HG03135 (cell line): Measurements from ENCODE around the gene FLVCR1.
"Not testable (repeated sequence)": the region's sequence is repeated elsewhere in the genome, so short reads cannot be mapped to it uniquely, and the experiment has no call there.

Source experiments
- ATAC-seq: cut with Tn5 transposase; IDR thresholded peaks from one replicate; pipeline ENCODE4 v1.9.1; 2021; ENCODE audit warnings: mild to moderate bottlenecking, moderate library complexity; ENCODE audit not compliant: unreplicated experiment

Gene FLVCR1

DNA sequence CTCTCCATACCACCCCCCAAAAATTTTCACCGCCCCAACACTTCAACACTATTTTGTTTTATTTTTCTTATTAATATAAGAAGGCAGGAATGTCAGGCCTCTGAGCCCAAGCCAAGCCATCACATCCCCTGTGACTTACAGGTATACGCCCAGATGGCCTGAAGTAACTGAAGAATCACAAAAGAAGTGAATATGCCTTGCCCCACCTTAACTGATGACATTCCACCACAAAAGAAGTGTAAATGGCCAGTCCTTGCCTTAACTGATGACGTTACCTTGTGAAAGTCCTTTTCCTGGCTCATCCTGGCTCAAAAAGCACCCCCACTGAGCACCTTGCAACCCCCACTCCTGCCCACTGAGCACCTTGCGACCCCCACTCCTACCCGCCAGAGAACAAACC lies 56.0 kb downstream of the FLVCR1 start:
- not testable (repeated sequence) for ATAC-seq

DNA sequence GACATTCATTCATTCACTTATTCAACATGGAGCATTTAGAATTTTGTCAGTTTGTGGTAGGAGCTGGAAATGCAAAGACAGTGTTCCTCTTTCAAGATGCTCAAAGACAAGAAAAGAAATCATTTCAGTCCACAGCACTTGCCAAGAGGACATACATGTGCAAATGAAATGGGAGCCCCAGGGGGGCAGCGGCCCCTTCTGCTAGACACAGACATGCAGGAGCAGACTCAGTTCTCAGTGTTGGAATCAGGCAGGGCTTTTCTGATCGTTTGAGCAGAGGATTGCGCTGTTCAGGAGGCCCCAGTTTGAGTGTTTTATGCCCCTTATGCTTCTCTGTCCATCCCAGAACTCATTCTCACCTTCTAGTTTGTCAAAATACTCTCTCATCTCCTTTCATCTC lies 56.7 kb downstream of the FLVCR1 start:
- no peak for ATAC-seq

DNA sequence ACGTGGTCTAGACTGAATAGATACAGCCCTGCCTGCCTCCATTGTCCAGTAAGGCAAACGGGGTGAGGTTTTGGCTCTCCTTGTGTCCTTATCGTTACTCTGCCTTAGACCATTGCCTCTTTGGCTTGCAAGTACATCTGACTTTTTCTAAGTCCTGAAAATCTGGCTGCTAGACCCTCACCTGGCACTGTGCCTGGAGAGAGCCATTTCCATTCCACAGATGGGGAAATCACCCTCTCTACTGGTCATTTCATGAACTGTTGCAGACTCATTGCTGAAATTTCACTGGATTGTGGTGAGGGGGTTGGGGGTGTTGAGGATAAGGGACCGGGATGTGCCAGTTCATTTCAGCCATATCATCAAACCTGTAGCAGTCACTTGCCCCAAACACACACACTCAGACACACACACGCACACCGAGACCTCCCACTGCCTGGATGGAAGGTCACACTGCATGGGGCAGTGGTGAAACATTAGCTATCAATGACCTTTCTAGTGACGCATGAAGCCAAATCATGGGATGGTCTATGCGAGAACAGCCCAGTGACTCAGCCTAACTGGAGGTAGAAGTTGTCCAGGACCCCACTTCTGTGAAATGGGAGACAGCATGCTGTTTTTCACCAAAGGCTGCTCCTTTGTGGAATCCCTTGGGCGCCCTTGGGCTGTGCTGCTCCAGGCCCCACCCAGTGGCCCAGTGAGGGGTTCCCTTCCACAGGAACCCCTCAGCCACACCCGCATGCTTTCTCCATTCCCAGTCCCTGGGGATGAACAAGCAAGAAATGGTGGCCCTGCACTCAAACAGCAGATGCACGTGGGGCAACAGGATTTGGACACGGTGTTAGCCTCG lies 57.4 kb downstream of the FLVCR1 start:
- ATAC-seq, result no peak

DNA sequence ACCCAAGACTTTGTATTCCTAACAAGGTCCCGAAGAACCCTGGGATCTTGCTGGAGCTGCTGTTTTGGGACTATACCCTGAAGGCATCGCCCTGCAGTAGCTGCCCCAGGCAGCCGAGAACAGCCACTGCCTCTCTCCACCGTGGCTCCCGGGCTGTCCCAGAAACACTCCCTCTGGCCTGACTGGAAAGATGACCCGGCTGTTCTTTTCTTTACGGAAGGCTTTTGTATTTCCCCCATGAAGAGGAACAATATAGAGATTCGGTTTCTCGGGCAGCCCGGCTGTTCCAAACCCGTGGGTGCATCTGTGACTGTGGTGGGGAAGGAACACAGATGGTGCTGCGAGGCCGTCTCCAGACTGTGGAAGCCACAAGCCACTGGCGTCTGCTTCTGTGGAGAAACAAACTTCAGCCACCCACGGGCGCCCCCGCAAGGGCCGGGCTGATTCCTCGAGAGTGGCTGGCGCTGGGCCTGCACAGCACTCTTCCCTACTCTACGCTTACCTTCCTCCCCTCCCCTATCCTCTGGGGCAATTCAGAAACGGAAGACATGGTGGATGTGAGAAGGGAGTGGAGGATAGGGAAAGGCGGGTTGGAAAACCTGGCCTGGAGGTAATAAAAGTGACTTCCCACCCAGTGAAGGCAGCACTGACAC lies 58.5 kb downstream of the FLVCR1 start:
- ATAC-seq, result no peak

DNA sequence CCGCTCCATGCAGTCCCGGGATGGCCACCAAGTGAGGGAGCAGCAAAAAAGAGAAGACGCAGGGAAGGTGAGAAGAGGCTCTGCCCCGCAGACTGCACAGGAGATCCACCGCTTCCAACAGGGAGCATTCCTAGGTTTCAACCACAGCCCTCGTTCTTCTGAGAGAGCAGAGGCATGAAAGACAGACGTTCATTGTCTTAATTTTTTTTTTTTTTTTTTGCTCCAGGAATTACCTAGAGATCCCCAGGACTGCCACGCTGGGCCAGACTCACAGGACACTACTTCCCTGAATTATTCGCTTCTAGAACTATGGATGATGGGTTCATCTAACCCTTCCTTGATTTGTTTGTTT lies 59.0 kb downstream of the FLVCR1 start:
- ATAC-seq, result no peak

DNA sequence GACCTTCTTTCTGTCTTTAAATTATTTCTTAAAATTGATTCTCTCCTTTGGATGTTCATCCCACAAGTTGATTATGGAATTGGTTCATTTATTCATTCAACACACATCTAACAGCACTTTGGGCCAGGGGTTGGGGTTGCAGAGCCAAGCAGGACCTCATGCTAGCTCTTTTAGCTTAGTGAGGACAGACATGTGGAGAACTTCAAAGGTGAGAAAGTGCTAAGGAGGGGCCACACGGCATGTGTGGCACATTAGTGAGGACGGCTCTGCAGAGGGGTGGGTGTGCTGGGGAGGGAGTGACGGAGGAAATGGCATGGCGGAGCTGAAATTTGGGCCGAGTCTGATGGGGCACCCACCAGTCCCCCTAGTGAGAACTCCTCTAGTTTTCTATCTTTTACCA lies 59.8 kb downstream of the FLVCR1 start:
- ATAC-seq, result no peak

DNA sequence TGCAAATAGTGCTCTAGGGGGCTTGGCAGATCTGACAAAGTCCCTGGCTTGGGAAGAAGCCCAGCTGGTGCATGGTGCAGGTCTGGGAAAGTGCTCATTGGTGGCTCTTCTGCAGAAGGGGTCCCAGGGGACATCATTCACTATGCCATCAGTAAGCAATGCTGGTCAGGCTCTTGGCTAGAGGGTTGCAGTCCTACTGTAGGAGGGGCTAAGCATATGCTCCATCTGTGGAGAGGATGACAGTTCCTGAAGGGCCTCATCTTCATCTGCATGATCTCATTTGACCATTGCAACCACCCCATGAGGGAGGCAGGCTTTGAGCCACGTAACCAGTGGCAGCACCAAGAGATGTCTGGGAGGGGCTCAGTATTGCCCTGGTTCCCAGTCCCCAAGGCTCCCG lies 60.7 kb downstream of the FLVCR1 start:
- ATAC-seq, result no peak

DNA sequence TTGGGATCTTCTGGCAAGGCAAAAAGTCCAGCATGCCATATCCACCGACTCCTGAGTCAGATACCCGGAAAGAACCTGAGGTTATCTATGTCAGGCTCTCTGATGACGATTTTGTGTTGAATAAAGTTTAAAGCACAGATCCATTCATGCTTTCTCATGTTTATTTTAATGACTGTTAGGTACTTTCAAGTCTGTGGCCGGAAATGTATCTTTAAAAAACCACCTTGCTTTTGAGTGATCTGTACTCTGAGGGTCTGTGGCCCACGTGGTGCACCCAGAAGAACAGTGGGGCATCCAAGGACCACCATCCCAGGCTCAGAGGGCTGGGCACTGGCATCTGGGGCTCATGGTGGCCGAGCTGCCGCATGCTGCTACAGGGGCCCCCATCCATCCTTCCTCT lies 62.2 kb downstream of the FLVCR1 start:
- ATAC-seq, result no peak

DNA sequence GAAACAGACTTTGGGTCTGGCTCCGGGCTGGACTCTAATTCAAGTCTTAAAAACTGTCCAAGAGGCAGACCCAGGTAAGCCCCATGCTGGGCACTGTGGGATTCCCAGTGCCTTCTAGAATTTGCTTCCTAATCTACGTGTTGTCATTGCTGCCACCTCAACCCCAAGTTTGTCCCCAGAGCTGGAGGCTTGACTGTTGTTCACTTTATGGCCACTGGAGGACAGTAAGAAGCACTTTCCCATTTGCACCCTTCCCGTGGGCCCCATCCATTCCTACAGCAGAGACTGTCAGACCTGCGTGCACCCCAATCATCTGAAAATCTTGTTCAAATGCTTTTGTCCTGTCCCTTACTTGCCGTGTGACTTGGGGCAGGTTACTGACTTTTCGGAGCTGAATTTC lies 62.8 kb downstream of the FLVCR1 start:
- no peak for ATAC-seq

DNA sequence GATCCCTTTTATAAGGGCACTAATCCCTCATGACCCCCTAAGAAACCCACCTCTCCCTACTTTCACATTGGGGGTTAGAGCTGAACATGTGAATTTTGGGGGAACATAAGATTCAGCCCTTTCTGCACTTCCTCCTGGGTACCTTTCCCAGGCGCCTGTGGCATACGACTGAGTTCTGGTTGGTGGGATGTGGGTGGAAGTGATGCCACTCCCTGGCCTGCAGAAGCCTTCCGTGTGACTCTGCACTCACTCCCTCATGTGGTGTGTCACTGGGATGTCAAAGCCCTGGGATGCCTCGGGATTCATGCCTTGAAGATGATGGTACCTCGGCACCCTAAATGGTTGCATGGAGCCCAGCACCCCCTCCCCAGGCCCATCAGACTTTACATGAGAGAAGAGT lies 63.9 kb downstream of the FLVCR1 start:
- no peak for ATAC-seq

DNA sequence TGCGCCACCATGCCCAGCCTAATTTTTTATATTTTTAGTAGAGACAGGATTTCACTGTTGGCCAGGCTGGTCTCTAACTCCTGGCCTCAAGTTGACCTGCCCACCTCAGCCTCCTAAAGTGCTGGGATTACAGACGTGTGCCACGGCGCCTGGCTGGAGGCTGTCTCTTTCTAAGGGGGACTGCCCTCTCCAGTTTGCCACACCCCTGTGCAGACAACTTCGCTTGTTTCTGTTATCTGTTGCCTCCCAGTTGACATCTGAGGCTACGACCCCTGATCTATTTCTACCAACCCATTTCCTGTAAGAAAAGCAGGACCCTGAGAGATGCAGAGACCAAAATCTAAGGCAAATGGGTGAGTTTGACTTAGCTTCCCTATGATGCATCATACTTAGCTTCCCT lies 68.3 kb downstream of the FLVCR1 start:
- ATAC-seq, result no peak

DNA sequence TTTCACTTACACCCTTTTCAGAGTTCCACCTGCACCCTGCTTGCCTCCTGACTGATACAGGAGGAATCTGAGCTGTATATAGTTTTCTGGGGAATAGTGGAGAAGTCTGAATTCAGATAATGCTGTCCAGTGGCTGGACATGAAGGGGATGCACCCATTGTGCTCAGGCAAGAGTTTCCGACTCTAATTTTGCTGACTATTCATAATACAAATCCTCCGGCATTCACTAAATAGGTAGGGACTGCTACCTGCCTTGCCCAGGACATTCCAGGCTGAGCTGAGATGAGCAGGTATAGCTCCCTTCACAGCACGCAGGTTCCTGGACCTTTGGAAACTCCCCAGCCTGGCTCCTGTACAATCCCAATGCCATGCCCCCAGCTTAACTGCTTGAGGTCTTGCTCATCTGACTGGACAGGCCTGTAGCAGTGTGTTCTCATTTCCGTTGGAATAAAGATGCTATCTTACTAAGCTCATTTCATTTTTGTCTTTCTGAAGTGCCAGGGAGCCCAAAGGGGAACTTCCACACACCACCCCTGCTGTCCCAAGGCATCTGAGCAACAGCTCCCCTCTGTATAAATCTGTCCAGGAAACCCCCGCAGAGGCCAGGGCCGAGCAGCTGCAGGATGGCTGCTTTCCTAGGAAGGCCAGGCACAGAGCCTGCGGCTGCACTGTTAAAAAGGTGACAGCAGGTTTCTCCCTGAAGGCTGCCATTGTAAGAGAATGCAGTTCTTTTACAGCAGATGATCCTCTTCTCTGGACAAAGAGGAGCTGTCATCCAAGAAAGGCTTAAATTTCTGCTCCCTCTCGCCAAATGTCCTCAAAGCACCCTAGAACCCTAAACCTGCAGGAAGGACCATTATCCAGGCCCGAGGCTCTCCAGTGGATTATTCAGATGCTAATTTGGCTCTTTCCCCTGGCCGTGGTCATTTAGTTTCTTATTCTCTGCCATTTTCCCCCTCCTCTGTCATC lies 70.5 kb downstream of the FLVCR1 start:
- no peak for ATAC-seq

DNA sequence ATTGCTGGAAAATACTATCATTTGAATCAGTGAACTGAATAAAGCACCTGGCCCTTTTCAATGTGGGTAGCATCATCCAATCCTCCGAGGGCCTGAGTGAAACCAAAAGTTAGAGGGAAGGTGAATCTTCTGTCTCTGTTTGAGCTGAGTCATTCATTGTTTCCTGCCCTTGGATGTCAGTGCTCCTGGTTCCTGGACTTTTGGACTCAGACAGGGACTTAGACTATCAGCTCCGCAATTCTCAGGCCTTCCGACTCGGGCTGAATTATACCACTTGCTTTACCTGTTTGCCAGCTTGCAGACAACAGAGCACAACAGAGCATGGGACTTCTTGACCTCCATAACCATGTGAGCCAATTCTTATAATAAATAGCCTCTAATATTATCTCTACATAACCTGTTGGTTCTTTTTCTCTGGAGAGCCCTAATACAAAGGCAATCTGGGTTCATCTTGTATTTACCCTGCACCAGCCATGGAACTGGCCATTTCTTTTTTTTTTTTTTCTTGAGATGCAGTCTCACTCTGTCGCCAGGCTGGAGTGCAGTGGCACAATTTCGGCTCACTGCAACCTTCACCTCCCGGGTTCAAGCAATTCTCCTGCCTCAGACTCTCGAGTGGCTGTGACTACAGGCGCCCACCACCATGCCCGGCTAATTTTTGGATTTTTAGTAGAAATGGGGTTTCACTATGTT lies 73.1 kb downstream of the FLVCR1 start:
- no peak for ATAC-seq

DNA sequence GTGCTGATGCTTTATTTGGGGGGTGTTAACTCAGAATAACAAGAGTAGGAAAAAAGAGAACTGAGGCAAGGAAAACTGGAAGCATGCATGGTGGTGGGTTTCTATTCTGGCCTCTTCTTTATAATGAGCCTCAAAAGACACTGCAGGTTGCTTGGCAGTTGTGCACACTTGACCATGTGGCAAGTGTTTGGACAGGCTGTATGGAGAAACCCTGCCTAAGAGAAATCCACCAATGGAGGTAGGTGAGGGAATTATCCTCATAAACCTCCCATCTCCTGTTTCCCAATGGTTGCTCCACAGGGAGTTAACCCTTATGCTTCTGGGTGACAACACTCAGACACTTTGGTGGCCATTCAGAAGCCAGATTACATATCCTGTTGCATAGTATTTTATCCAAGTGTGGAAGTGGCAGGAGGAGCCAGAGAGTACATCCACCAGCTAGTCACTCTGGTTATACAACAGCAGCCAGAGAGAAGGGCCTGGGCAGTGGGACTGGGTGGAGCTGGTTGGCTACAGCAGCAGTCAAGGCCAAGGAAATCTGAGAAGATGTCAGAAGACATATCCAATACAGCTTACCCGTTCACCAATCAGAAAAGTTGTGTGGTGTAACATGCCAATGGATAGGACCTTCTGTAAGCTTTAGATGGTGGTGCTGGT lies 75.9 kb downstream of the FLVCR1 start:
- ATAC-seq, result no peak

DNA sequence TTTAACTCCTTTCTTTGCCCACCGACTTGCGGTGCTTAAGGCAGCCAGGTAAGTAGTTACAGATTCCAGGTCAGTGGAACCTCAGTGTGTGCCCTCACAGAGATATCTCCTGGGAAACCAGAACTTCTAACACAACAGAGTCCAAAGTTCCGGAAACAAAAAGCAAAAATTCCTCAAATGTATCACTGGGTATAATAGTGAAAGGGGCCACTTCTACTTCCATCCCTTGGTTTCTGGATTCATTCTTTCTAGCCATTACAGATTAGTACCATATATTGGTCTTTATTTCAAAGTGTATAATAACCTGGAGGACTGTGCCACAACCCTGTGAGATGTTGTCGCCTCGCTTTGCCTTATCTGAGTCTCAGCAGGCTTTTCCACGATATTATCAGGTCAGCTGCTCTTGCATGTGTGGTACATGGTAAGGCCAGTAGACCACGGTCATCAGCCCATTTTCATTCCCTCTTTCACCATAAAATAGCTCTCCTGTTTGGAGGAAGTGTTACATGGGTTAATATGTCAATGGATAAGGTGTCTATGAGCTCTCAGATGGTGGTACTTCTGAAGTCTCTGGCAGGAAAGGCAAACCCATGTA lies 77.4 kb downstream of the FLVCR1 start:
- no peak for ATAC-seq

DNA sequence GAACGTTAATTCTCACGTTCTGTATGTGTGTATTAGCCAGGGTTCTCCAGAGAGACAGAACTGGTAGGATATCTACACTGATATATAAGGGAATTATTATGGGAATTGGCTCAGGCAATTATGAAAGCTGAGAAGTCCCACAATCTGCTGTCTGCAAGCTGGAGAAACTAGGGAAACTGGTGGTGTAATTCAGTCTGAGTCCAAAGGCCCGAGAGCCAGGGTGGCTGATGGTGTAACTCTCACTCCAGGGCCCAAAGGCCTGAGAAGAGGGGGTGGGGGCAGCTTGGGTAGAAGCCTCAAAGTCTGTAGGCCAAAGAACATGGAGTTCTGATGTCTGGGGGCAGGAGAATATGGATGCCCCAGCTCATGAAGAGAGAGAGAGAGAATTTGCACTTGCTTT lies 79.0 kb downstream of the FLVCR1 start:
- no peak for ATAC-seq

DNA sequence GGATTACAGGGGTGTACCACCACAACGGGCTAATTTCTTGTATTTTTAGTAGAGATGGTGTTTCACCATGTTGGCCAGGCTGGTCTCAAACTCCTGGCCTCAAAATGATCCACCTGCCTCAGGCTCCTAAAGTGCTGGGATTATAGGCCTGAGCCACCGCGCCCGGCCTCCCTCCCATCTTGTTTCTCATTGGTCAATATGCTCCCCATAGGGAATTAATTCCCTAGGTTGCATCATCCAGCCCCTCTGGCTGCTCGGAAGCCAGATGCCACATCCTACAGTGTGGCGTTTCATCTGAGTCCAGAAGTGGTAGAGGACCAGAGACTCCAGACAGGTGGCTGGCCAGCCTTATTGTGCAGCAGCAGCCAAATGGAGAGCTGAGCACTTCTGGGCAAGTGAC lies 80.8 kb downstream of the FLVCR1 start:
- no peak for ATAC-seq

DNA sequence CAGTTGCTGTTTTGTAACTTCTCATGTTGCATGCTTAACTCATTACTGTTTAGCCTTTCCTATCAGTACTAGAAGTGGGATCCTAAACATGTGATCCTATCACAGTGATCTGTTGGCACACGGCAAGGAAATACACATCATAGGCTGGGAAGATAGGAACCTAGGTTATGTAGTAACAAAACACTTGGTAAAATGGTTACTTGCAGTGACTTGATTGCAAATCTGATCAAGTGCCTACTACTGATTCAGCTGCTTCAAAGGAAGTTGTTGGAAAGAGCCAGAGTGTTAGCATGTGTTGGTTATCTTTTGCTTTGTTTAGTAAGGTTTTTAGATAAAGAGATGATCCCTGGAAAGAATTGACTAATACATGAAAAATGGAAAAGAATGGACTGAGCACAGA lies 83.4 kb downstream of the FLVCR1 start:
- no peak for ATAC-seq

DNA sequence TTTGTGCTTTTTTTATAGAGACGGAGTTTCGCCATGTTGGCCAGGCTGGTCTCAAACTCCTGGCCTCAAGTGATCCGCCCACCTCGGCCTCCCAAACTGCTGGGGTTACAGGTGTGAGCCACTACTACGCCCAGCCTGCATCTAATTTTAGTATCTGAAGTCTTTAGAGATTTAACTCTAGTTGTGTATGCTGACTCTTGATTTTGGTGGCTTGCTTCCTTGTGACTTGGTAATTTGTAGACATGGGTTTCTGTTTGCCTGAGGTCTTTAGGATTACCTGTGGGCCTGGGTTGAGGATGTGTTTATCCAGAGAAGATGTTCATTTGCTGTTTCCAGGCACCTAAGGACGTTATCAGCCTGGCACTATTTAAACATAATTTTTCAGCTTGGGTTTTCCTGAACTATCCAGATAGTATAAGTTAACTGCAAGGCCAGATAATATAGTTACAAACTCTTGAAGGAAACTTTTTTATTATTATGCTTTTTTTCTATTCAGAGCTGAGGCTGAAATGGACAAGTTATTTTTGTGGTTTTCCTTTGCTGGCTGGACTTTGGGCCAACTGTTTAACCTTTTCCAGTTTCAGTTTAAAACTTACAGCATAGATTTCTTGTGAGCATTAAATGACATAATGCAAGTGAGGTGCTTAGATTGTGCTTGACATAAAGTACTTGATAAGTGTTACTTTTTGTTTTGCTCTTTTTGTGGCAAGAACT lies 84.8 kb downstream of the FLVCR1 start:
- ATAC-seq, result no peak

DNA sequence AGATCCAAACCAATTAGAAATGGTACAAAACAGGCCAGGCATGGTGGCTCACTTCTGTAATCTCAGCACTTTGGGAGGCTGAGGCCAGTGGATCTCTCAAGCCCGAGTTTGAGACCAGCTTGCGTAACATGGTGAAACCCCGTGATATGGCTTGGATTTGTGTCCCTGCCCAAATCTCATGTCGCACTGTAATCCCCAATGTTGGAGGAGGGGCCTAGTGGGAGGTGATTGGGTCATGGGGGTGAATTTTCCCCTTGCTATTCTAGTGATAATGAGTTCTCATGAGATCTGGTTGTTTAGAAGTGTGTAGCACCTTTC lies 85.3 kb downstream of the FLVCR1 start:
- no peak for ATAC-seq
